Naive B cell (primary cell): ENCODE data around the gene APEX2. TPM values are rescaled to one million over a fixed set of nuclear protein-coding genes. Genes with fewer than 3 reads are reported as not detected.
A peak's percentile ranks its signal among the peaks of the same experiment; 100 is the strongest.
"Not testable (repeated sequence)": the region's sequence is repeated elsewhere in the genome, so short reads cannot be mapped to it uniquely, and the experiment has no call there.

Experiments
- ATAC-seq, 2 donors: fragments of 150-1000 bp; cut with Tn5 transposase; 2 replicates each; pipeline ENCODE4 v1.10.0; 2021; ENCODE audit warnings: low read depth in 2 of 2, mild to moderate bottlenecking in 2 of 2, moderate library complexity in 2 of 2
- DNase-seq: peaks from one replicate; pipeline ENCODE4 v3.0.0; 2022
- H3K27ac Mint-ChIP-seq, 6 donors: one replicate each; pipeline ENCODE4 v1.8.0; 2020 to 2022; ENCODE audit warnings: mild to moderate bottlenecking in 6 of 6, mixed read lengths in 6 of 6, moderate library complexity in 5 of 6, inconsistent platforms in 2 of 6
- H3K27me3 Mint-ChIP-seq, 3 donors: one replicate each; pipeline ENCODE4 v1.8.0; 2021 to 2022; ENCODE audit warnings: mixed read lengths in 3 of 3, mild to moderate bottlenecking in 1 of 3
- H3K36me3 Mint-ChIP-seq, 2 donors: one replicate each; pipeline ENCODE4 v1.8.0; 2020 to 2022; ENCODE audit warnings: mixed read lengths in 2 of 2, inconsistent platforms in 1 of 2, mild to moderate bottlenecking in 1 of 2
- H3K4me1 Mint-ChIP-seq, 3 donors: one replicate each; pipeline ENCODE4 v1.8.0; 2020 to 2022; ENCODE audit warnings: mixed read lengths in 3 of 3, inconsistent platforms in 1 of 3, mild to moderate bottlenecking in 1 of 3, moderate library complexity in 1 of 3
- H3K4me3 Mint-ChIP-seq, 8 donors: one replicate each; pipeline ENCODE4 v1.8.0; 2020 to 2022; ENCODE audit warnings: mild to moderate bottlenecking in 8 of 8, mixed read lengths in 8 of 8, moderate library complexity in 8 of 8, inconsistent platforms in 2 of 8
- H3K9me3 Mint-ChIP-seq, 7 donors: one replicate each; pipeline ENCODE4 v1.8.0; 2020 to 2022; ENCODE audit warnings: mixed read lengths in 7 of 7, mild to moderate bottlenecking in 5 of 7, inconsistent platforms in 2 of 7, moderate library complexity in 1 of 7
- polyA plus RNA-seq, 6 donors: library from polyadenylated mRNA; unstranded; fragments of 300-500 nt; fragmentation: Illumina TruSeq; gene quantifications; one replicate each; pipeline ENCODE4 v1.2.3, GENCODE V29; 2021; ENCODE audit warnings: low read depth in 6 of 6

The APEX2 gene
- polyA plus RNA-seq = 10 to 100 TPM; 11.8 to 28.6 (median 21.6) TPM

DNA sequence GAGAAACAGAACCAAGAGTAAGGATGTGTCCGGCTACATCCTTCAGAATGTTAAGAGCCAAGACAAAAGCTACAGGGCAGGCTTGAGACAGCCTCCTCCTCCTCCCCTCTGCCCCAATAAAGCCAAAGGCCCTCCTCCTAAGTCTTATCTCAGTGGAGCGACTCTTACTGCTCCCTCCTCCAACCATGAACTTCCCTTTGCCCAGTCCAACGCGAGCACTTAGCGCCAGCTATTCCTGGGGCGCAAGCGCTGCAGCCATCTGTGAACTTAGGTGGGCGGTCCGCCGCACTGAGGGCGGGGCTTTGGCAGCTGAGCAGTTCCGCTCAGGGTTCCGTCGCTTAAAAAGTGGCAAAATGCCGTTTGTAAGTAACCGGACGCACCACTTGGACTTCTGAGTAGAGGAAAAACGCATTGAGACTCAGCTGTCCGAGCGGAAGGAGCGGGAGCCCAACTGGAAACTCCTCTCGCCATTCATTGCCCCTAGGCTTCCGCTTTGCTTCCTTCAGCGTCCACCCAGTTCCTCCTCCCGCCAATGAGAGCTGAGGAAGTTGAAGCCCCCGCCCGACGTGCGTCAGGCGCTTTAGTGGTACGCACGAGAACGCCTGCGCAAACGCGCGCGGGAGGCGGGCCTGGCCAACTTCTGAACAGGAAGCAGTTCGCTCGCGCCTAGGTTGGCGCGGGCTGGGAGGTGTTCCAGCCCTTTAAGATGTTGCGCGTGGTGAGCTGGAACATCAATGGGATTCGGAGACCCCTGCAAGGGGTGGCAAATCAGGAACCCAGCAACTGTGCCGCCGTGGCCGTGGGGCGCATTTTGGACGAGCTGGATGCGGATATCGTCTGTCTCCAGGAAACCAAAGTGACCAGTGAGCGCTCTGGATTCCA lies at the start of gene APEX2:
Gene APEX2 (plus strand): TSS at position 647 of the 882 bp plus-strand sequence. CDS start 60 bp downstream, at position 707.
- H3K36me3 Mint-ChIP-seq = no peaks in the 10 kb centered on the region
- peaks cover 23 to 35% (median 34%) of the 10 kb centered on the region in 3 donors for H3K4me1 Mint-ChIP-seq
- peak within 1 kb of the TSS; percentile 91 to 99 (median 96) for H3K4me3 Mint-ChIP-seq
- DNase-seq (peak; percentile 85), ATAC-seq (peak; percentile 94 to 95)
- H3K27ac Mint-ChIP-seq = peak within 1 kb of the TSS; percentile 94 to 99 (median 98)
- H3K27me3 Mint-ChIP-seq = no peaks in the 10 kb centered on the region
- no peaks in the 10 kb centered on the region for H3K9me3 Mint-ChIP-seq

DNA sequence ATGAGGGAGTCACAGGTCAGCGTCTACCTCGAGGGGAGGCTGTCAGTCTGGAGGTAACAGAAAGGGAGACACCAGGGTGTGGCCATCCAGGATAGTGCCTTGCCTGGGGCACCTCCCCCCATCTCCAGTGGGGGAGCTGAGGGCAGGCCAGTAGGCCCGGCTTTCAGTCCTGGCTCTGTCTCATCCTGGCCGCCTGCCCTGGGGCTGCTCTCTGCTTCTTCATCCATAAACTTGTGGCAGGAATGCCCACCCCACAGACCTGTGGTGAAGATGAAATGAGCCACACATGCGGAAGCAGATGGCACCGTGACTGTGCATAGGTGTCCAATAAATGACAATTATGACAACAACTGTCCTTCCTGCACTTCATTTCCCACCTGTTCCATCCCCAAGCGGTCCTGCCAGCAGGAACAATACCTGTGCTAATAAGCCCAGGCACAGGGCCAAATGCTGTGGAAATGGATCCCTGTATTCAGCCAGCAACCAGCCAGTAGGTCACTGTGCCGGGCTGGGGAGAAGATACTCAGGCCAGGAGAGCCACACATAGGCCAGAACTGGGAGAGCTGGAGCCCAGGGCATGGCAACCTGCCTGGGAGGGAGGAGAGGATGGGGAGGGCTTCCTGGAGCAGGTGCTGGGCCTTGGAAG lies 49.3 kb upstream of the APEX2 start:
- Mint-ChIP-seq H3K27ac (no peak overlapping the region), H3K27me3 (no peaks in the 10 kb centered on the region), H3K4me1 (no peaks in the 10 kb centered on the region), H3K4me3 (no peak overlapping the region), H3K36me3 (no peaks in the 10 kb centered on the region), H3K9me3 (peaks cover 0 to 3% (median 0%) of the 10 kb centered on the region in 7 donors)
- no peak for DNase-seq
- ATAC-seq = no peak

GRCh38 chrX:54961750-54962149 lies 38.4 kb upstream of the APEX2 start:
- DNase-seq = no peak
- peaks cover 6 to 22% (median 6%) of the 10 kb centered on the region in 3 donors for H3K27me3 Mint-ChIP-seq
- peaks cover 0 to 2% (median 0%) of the 10 kb centered on the region in 7 donors for H3K9me3 Mint-ChIP-seq
- no peaks in the 10 kb centered on the region for H3K4me1 Mint-ChIP-seq
- no peak overlapping the region for H3K4me3 Mint-ChIP-seq
- no peak for ATAC-seq
- no peaks in the 10 kb centered on the region for H3K36me3 Mint-ChIP-seq
- no peak overlapping the region for H3K27ac Mint-ChIP-seq

GRCh38 chrX:54964766-54965497 lies 35.2 kb upstream of the APEX2 start:
- Mint-ChIP-seq H3K4me1 (no peaks in the 10 kb centered on the region), H3K9me3 (peaks cover 0 to 10% (median 6%) of the 10 kb centered on the region in 7 donors), H3K36me3 (no peaks in the 10 kb centered on the region), H3K27me3 (peaks cover 6 to 15% (median 6%) of the 10 kb centered on the region in 3 donors), H3K4me3 (no peak overlapping the region), H3K27ac (no peak overlapping the region)
- DNase-seq (no peak), ATAC-seq (no peak)

- Mint-ChIP-seq H3K27me3 (peaks cover 6 to 11% (median 7%) of the 10 kb centered on the region in 3 donors), H3K9me3 (peaks cover 0 to 4% (median 0%) of the 10 kb centered on the region in 7 donors), H3K4me3 (no peak overlapping the region), H3K4me1 (no peaks in the 10 kb centered on the region), H3K27ac (no peak overlapping the region), H3K36me3 (no peaks in the 10 kb centered on the region)
- ATAC-seq (no peak), DNase-seq (no peak)
Observed at GRCh38 chrX:54977387-54977786, 22.8 kb upstream of the APEX2 start.

- no peak overlapping the region for H3K4me3 Mint-ChIP-seq
- no peaks in the 10 kb centered on the region for H3K4me1 Mint-ChIP-seq
- peaks cover 0 to 9% (median 3%) of the 10 kb centered on the region in 7 donors for H3K9me3 Mint-ChIP-seq
- H3K36me3 Mint-ChIP-seq = no peaks in the 10 kb centered on the region
- peaks cover 6 to 11% (median 7%) of the 10 kb centered on the region in 3 donors for H3K27me3 Mint-ChIP-seq
- ATAC-seq = no peak
- DNase-seq = no peak
- H3K27ac Mint-ChIP-seq = no peak overlapping the region
Observed at GRCh38 chrX:54978448-54978847, 21.7 kb upstream of the APEX2 start.

DNA sequence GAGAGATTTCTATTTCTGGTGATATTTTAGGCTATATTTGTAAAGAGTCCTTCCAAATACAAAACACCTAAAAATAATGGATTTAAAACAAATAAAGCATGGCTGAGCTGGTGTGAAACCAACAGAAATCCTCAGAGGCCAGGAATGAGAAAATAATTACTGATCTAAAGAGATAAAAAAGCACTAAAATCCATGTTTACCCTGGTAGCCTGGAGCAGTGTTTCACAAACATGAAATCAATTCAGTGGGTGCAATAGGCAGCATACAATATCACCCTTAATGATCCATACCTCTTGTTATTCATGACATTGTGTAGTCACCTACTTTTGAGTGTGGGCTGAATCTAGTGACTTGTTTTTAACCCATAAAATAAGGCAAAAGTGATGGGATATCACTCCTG lies 20.7 kb upstream of the APEX2 start:
- Mint-ChIP-seq H3K9me3 (peaks cover 0 to 19% (median 4%) of the 10 kb centered on the region in 7 donors), H3K27ac (no peak overlapping the region), H3K36me3 (peaks cover 0 to 6% of the 10 kb centered on the region in 2 donors), H3K27me3 (peaks cover under 1 to 7% (median 6%) of the 10 kb centered on the region in 3 donors), H3K4me1 (no peaks in the 10 kb centered on the region), H3K4me3 (no peak overlapping the region)
- ATAC-seq (no peak), DNase-seq (no peak)

GRCh38 chrX:54980334-54980733 lies 19.8 kb upstream of the APEX2 start:
- ATAC-seq = no peak
- Mint-ChIP-seq H3K9me3 (peaks cover 0 to 19% (median 4%) of the 10 kb centered on the region in 7 donors), H3K27me3 (peaks cover 0 to 4% (median 2%) of the 10 kb centered on the region in 3 donors), H3K36me3 (peaks cover 0 to 6% of the 10 kb centered on the region in 2 donors), H3K4me1 (no peaks in the 10 kb centered on the region), H3K27ac (no peak overlapping the region), H3K4me3 (no peak overlapping the region)
- no peak for DNase-seq

- H3K4me1 Mint-ChIP-seq, H3K4me3 Mint-ChIP-seq, DNase-seq, ATAC-seq, H3K36me3 Mint-ChIP-seq, H3K27ac Mint-ChIP-seq, H3K27me3 Mint-ChIP-seq: not testable (repeated sequence)
- H3K9me3 Mint-ChIP-seq = peaks cover 0 to 19% (median 3%) of the 10 kb centered on the region in 7 donors
Observed at GRCh38 chrX:54983306-54983705, 16.9 kb upstream of the APEX2 start.

DNA sequence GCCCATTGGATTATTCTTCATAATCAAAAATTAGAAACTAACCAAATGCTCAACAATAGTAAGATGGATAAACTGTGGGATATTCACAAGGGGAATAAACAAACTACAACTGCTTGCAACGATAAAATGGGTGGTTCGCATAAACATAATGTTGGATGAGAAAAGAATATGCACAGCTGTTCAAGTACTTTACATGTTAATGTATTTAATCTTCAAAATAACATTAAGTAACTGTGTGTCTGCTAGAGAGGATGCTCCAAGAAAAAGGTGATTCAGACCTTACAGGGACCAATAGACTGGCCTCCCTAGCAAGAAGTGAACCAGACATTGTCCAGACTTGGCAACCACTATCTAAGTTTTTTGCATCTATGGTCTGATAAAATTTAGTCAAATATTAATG lies 8.5 kb upstream of the APEX2 start:
- H3K36me3 Mint-ChIP-seq = no peaks in the 10 kb centered on the region
- H3K27ac Mint-ChIP-seq = no peak overlapping the region
- H3K4me1 Mint-ChIP-seq = peaks cover 0 to 8% (median 6%) of the 10 kb centered on the region in 3 donors
- DNase-seq (no peak), ATAC-seq (no peak)
- H3K27me3 Mint-ChIP-seq = peaks cover 0 to 13% (median 0%) of the 10 kb centered on the region in 3 donors
- H3K4me3 Mint-ChIP-seq = no peak overlapping the region
- no peaks in the 10 kb centered on the region for H3K9me3 Mint-ChIP-seq

DNA sequence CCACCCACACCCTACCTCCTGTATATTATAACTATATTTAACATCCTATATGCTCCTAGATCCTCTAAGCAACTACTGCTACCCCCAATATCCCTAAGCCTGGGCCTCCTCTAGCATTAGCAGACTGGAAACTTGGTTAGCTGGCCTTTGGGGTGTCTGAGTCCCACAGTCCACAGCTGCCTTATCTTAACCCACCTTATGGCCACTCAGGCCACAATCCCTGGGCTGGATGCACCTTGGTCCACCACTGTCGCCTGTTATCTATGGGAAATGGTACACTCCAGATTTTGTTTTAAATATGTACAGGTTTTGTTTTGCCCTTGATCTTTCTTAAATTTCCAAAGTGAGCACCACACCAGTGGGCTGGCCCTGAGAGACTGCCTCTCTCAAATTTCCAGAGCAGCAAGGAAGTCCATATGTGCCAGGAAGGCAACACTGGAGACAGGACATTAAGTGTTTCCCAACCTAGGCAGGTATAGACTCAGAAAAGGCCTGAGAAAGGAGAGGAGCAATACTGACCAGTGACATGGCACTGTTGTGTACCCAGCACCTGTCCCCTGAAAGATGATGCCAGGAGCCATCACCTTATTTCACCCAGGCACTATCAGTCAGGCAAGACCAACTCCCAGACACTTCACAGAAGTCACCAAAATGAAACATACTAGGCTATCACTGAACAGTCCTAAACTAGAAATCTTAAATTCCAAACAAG lies 7.1 kb upstream of the APEX2 start:
- no peak for DNase-seq
- no peak for ATAC-seq
- Mint-ChIP-seq H3K4me1 (peaks cover 0 to 8% (median 6%) of the 10 kb centered on the region in 3 donors), H3K27me3 (peaks cover 0 to 13% (median 0%) of the 10 kb centered on the region in 3 donors), H3K4me3 (peak overlapping the region in 1 of 8 donors; percentile 2), H3K9me3 (no peaks in the 10 kb centered on the region), H3K27ac (no peak overlapping the region), H3K36me3 (no peaks in the 10 kb centered on the region)

DNA sequence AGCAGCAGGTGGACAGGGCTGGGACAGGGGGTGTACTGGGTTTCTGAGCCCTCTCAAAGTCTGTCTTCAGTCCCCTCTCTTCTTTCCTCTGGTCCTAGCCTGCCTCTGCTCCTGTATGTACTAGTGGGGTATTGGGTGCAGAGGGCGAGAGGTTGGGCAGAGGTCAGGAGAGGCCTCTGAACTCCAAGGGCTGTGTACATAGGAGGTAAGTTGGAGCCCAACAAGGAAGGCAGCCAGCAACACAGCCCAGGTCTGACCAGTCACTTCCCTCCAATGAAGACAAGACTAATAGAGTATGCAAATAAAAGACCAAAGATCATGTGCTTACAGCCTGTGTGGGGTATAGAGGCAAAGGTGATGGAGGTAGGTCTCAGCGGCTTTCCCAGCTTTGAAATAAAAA lies 6.1 kb upstream of the APEX2 start, which contains the start of gene PFKFB1:
Gene PFKFB1 (minus strand): TSS at position 90 of the 400 bp plus-strand sequence. CDS start 181 bp downstream, outside the sequence.
- Mint-ChIP-seq H3K27ac (peak within 1 kb of the TSS in 1 of 6 donors; percentile 57), H3K27me3 (peaks cover 0 to 13% (median 0%) of the 10 kb centered on the region in 3 donors), H3K4me3 (peak within 1 kb of the TSS in 1 of 8 donors; percentile 57), H3K36me3 (no peaks in the 10 kb centered on the region), H3K4me1 (peaks cover under 1 to 8% (median 6%) of the 10 kb centered on the region in 3 donors), H3K9me3 (no peaks in the 10 kb centered on the region)
- no peak for ATAC-seq
- no peak for DNase-seq
